Liver (tissue), 9 donors: Measurements from ENCODE around the gene NRG3. TPM values are rescaled to one million over a fixed set of nuclear protein-coding genes. Genes with fewer than 3 reads are reported as not detected.

Experiments
- DNase-seq: peaks from one replicate; pipeline ENCODE4 v3.0.0-alpha.2; 2017; ENCODE audit warnings: low spot score
- H3K27ac ChIP-seq, 2 donors: one replicate each; pipeline ENCODE4 v1.7.0; 2013; ENCODE audit warnings: inconsistent platforms in 2 of 2, low read length in 2 of 2, control low read depth in 1 of 2, low read depth in 1 of 2, mild to moderate bottlenecking in 1 of 2
- H3K27me3 ChIP-seq, 4 donors: one replicate each; pipeline versions ENCODE4 v1.6.1 to v1.7.0; 2013; ENCODE audit warnings: low read length in 3 of 4, inconsistent platforms in 1 of 4, mild to moderate bottlenecking in 1 of 4, moderate library complexity in 1 of 4; ENCODE audit not compliant: control insufficient read depth in 4 of 4, insufficient read depth in 4 of 4
- H3K36me3 ChIP-seq, 4 donors: one replicate each; pipeline versions ENCODE4 v1.6.1 to v1.7.0; 2013; ENCODE audit warnings: low read length in 3 of 4, mild to moderate bottlenecking in 3 of 4, low read depth in 1 of 4, moderate library complexity in 1 of 4; ENCODE audit not compliant: control insufficient read depth in 4 of 4, insufficient read depth in 3 of 4
- H3K4me1 ChIP-seq, 4 donors: one replicate each; pipeline versions ENCODE4 v1.6.1 to v1.7.0; 2013; ENCODE audit warnings: low read length in 3 of 4, mild to moderate bottlenecking in 3 of 4, moderate library complexity in 1 of 4; ENCODE audit not compliant: control insufficient read depth in 4 of 4, insufficient read depth in 4 of 4
- H3K4me3 ChIP-seq, 3 donors: one replicate each; pipeline versions ENCODE4 v1.6.1 to v1.7.0; 2013; ENCODE audit warnings: low read length in 3 of 3, control low read depth in 1 of 3, low read depth in 1 of 3, mild to moderate bottlenecking in 1 of 3
- H3K9ac ChIP-seq, 2 donors: one replicate each; pipeline ENCODE4 v1.7.0; 2013; ENCODE audit warnings: low read length in 2 of 2, mild to moderate bottlenecking in 2 of 2, moderate library complexity in 2 of 2, control low read depth in 1 of 2, low read depth in 1 of 2
- H3K9me3 ChIP-seq, 4 donors: one replicate each; pipeline versions ENCODE4 v1.6.1 to v1.7.0; 2013; ENCODE audit warnings: low read length in 3 of 4; ENCODE audit not compliant: control insufficient read depth in 4 of 4
- CTCF ChIP-seq: fragments of 150-350 bp; IDR thresholded peaks from 2 replicates; pipeline ENCODE4 v1.5.1; 2017; ENCODE audit warnings: improper control_type of control experiment, low read depth, low read length; ENCODE audit not compliant: missing input control
- EGR1 ChIP-seq, 2 donors: IDR thresholded peaks; 2 replicates each; pipeline ENCODE4 v1.6.1; 2016 to 2018; ENCODE audit warnings: antibody characterized with exemption in 2 of 2, low read depth in 2 of 2
- FOXA1 ChIP-seq: IDR thresholded peaks from 2 replicates; pipeline ENCODE4 v1.6.1; 2016; ENCODE audit warnings: antibody characterized with exemption
- FOXA2 ChIP-seq: IDR thresholded peaks from 2 replicates; pipeline ENCODE4 v1.6.1; 2016; ENCODE audit warnings: antibody characterized with exemption
- HNF4A ChIP-seq, 2 donors: conservative IDR thresholded peaks; 2 replicates each; pipeline ENCODE4 v1.6.1; 2016; ENCODE audit warnings: antibody characterized with exemption in 2 of 2, mild to moderate bottlenecking in 2 of 2
- HNF4G ChIP-seq: IDR thresholded peaks from 2 replicates; pipeline ENCODE4 v1.6.1; 2016; ENCODE audit warnings: antibody characterized with exemption
- JUND ChIP-seq, 2 donors: IDR thresholded peaks; 2 replicates each; pipeline ENCODE4 v1.6.1; 2016; ENCODE audit warnings: antibody characterized with exemption in 2 of 2
- NR2F2 ChIP-seq: IDR thresholded peaks from 2 replicates; pipeline ENCODE4 v1.6.1; 2016; ENCODE audit warnings: antibody characterized with exemption
- RAD21 ChIP-seq, 2 donors: IDR thresholded peaks; 2 replicates each; pipeline ENCODE4 v1.6.1; 2016; ENCODE audit warnings: antibody characterized with exemption in 2 of 2, mild to moderate bottlenecking in 2 of 2
- REST ChIP-seq: IDR thresholded peaks from 2 replicates; pipeline ENCODE4 v1.6.1; 2016; ENCODE audit warnings: antibody characterized with exemption, mild to moderate bottlenecking
- RXRA ChIP-seq, 2 donors: IDR thresholded peaks; 2 replicates each; pipeline ENCODE4 v1.6.1; 2017 to 2018; ENCODE audit warnings: antibody characterized with exemption in 2 of 2, mild to moderate bottlenecking in 1 of 2
- SP1 ChIP-seq: IDR thresholded peaks from 2 replicates; pipeline ENCODE4 v1.6.1; 2018; ENCODE audit warnings: antibody characterized with exemption, mild to moderate bottlenecking
- TAF1 ChIP-seq: conservative IDR thresholded peaks from 2 replicates; pipeline ENCODE4 v1.6.1; 2016; ENCODE audit warnings: antibody characterized with exemption, mild to moderate bottlenecking
- YY1 ChIP-seq: IDR thresholded peaks from 2 replicates; pipeline ENCODE4 v1.6.1; 2016; ENCODE audit warnings: antibody characterized with exemption, mild to moderate bottlenecking
- ZBTB33 ChIP-seq: IDR thresholded peaks from 2 replicates; pipeline ENCODE4 v1.6.1; 2016; ENCODE audit warnings: antibody characterized with exemption
- WGBS: extraction: QIAGEN DNeasy Blood & Tissue Kit; methylation state at CpG from one replicate; pipeline ENCODE4 v1.1.7; 2013; 5-methylcytosine and 5-hydroxymethylcytosine counted together
- polyA plus RNA-seq, 2 donors: library from polyadenylated mRNA; stranded (reverse) in 1 of 2; unstranded in 1 of 2; fragments of 200-250 nt in 1 of 2; fragments of >200 nt in 1 of 2; fragmentation: Nextera tagmentation in 1 of 2; extraction: Ambion mirVana in 1 of 2; gene quantifications; one replicate each; pipeline versions ENCODE4 v1.2.1 to v1.2.3, GENCODE V29; 2013 to 2015
- total RNA-seq, 2 donors: library from RNA; depleted of rRNA; stranded (reverse); fragments of >200 nt; gene quantifications; one replicate each; pipeline ENCODE4 v1.2.3, GENCODE V29; 2014
- TF ChIP-seq, protein P1 (sequence below): IDR thresholded peaks from 2 replicates; pipeline ENCODE4 v1.6.1; 2016; ENCODE audit warnings: antibody characterized with exemption
- donor health status: healthy.
- donor health status: healthy.
- donor health status: healthy.
- donor health status: healthy.
- donor health status: healthy.

NRG3 gene
- total and polyA plus RNA-seq, 4 donors, result 0.24 to 3.7 (median 0.38) TPM

DNA sequence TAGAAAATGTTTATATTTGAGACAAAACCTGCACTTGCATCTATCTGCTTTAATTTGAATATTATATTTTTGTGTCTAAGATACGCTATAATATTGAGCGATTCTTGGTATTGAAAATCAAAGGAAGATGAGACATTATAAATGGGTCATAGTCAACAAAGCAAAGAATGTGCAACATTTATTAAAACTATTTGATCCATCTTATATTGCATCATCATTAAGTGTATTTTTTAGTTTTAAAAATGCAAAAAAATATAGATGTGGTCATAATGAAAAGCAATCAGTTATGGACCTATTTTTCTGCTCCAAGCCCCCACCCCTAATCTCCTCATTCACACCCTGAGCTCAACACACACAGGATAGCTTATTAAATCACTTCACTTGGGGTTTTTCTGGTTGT lies 847.3 kb downstream of the NRG3 start:
- no peak for TF ChIP-seq SP1
- Histone ChIP-seq H3K9me3 (no peaks in the 10 kb centered on the region), H3K4me1 (no peaks in the 10 kb centered on the region), H3K27me3 (no peaks in the 10 kb centered on the region), H3K36me3 (no peaks in the 10 kb centered on the region), H3K9ac (no peak overlapping the region), H3K27ac (no peak overlapping the region), H3K4me3 (no peak overlapping the region)
- DNase-seq, result no peak
- WGBS, result 97% methylated on average over 2 of the region's 2 CpGs

GRCh38 chr10:82736305-82736704 lies 861.3 kb downstream of the NRG3 start:
- DNase-seq, result no peak
- Histone ChIP-seq H3K27me3 (no peaks in the 10 kb centered on the region), H3K27ac (no peak overlapping the region), H3K9me3 (no peaks in the 10 kb centered on the region), H3K4me3 (no peak overlapping the region), H3K36me3 (no peaks in the 10 kb centered on the region), H3K4me1 (no peaks in the 10 kb centered on the region), H3K9ac (no peak overlapping the region)
- TF ChIP-seq FOXA1 (no peak), FOXA2 (no peak), CTCF (no peak), RAD21 (IDR thresholded peaks at IDR 0.05) (no peak), SP1 (no peak), YY1 (no peak), JUND (IDR thresholded peaks at IDR 0.05) (no peak), TAF1 (no peak), HNF4G (no peak), NR2F2 (no peak), HNF4A (conservative IDR thresholded peaks at IDR 0.05) (no peak), EGR1 (IDR thresholded peaks at IDR 0.05; ENCODE audit: low read depth in 2 of 2) (no peak), REST (no peak), RXRA (IDR thresholded peaks at IDR 0.05) (no peak), ZBTB33 (no peak)
- TF ChIP-seq, protein P1, sequence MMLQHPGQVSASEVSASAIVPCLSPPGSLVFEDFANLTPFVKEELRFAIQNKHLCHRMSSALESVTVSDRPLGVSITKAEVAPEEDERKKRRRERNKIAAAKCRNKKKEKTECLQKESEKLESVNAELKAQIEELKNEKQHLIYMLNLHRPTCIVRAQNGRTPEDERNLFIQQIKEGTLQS, result no peak
- 40% methylated on average over 1 of the region's 1 CpG for WGBS
